ENCODE data around the gene BHMT. TPM values are rescaled to one million over a fixed set of nuclear protein-coding genes. Genes with fewer than 3 reads are reported as not detected.

The BHMT gene
- total and polyA plus RNA-seq, 10 of the 15 experiments (the other 5 are each of a cell fraction or from before 2014, with no cell fraction given): 0.44 TPM; not detected in 9

DNA sequence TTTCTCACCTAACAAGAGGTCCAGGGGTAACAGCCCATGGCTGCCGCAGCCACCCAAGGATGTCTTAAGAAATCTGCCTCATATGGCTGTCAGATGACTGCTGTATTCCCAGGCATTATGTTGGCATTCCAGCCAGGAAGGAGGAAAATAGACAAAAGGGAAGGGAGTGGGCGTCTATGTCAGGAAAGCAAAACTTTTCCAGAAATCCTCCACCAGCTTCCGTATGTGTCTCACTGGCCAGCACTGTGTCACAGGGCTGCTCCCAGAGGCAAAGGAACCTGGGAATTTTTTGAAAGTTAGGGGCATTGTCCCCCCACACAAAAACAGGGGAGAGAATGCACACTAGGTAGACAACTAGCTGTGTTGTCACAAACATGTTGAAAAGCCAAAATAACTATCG, 34.8 kb upstream of the BHMT start:
- H3K27me3 ChIP-seq (replicated peaks in 1 of 2; ENCODE audit: control insufficient read depth in 2 of 2, insufficient read depth in 2 of 2, low read length in 1 of 2): no peaks in the 10 kb centered on the region; a peak in 1 of 4 replicates
- no peaks in the 10 kb centered on the region for H4K20me1 ChIP-seq (ENCODE audit: control insufficient read depth, insufficient read depth)
- no peaks in the 10 kb centered on the region for H3K4me1 ChIP-seq (ENCODE audit: control insufficient read depth, insufficient read depth, low read length)
- no peak overlapping the region for H3K9ac ChIP-seq (ENCODE audit: control insufficient read depth, insufficient read depth, low read length)
- FAIRE-seq: no peak
- 53% methylated on average over 4 of the region's 4 CpGs for WGBS (ENCODE audit: insufficient coverage, insufficient replicate concordance, low lambda C conversion rate, missing lambda C conversion rate)
- no TSS peak for BruUV-seq (replicated peaks)
- H3K36me3 ChIP-seq (ENCODE audit: control insufficient read depth in 2 of 2, insufficient read depth in 2 of 2, low read length in 1 of 2): no peaks in the 10 kb centered on the region
- no peak overlapping the region for H3K4me3 ChIP-seq
- CTCF ChIA-PET: interaction anchor here (0.7 to 2.3 kb wide), 3 partner anchors 52 to 93 kb away, joined by 3 to 7 read pairs (median 4); no protein-coding TSS in a partner anchor
- intact Hi-C loops (cut with micrococcal nuclease; ENCODE audit: unreplicated experiment): no loop called here
- in situ Hi-C loops (cut with MboI): no loop called here
- no peak overlapping the region for H2AFZ ChIP-seq (ENCODE audit: control insufficient read depth, low read depth, low read length)
- TF ChIP-seq CEBPB (IDR thresholded peaks at IDR 0.05; ENCODE audit: borderline replicate concordance in 1 of 2, low read depth in 2 of 2, low read length in 2 of 2) (no peak), TARDBP (IDR thresholded peaks at IDR 0.05; ENCODE audit: borderline replicate concordance) (no peak), ZBTB11 (CRISPR knock-in tag; IDR thresholded peaks at IDR 0.05) (no peak), POLR2AphosphoS5 (IDR thresholded peaks at IDR 0.05; ENCODE audit: low read length) (no peak), SP1 (IDR thresholded peaks at IDR 0.05; ENCODE audit: low read depth, low read length) (no peak), RELA (IDR thresholded peaks at IDR 0.05; ENCODE audit: borderline replicate concordance, partially characterized antibody) (no peak), RUNX3 (IDR thresholded peaks at IDR 0.05; ENCODE audit: low read length) (no peak), CHD4 (IDR thresholded peaks at IDR 0.05) (no peak), LARP7 (IDR thresholded peaks at IDR 0.05) (no peak), POU2F2 (IDR thresholded peaks at IDR 0.05; ENCODE audit: borderline replicate concordance, low read depth, low read length) (no peak), NR2C1 (IDR thresholded peaks at IDR 0.05) (no peak), FOXK2 (IDR thresholded peaks at IDR 0.05) (no peak)
- ATAC-seq: no peak
- no peaks in the 10 kb centered on the region for H3K79me2 ChIP-seq (ENCODE audit: control insufficient read depth, insufficient read depth, low read length)
- POLR2A ChIA-PET: no interaction called here
- no peaks in the 10 kb centered on the region for H3K9me3 ChIP-seq (replicated peaks; ENCODE audit: control insufficient read depth, insufficient read depth, low read length)
- DNase-seq (ENCODE audit: low read depth, low spot score): no peak
- H3K4me2 ChIP-seq (ENCODE audit: control insufficient read depth, insufficient read depth): no peak overlapping the region
- no peak overlapping the region for H3K27ac ChIP-seq (ENCODE audit: control insufficient read depth, insufficient read depth)
- RAD21 ChIA-PET (ENCODE audit: unreplicated experiment): interaction anchor here (0.7 kb wide), 1 partner anchor 160 kb away, joined by 3 read pairs; no protein-coding TSS in a partner anchor
- SMC1A ChIA-PET (ENCODE audit: uncharacterized antibody, unreplicated experiment): no interaction called here

Measured in GM12878 (cell line).